SK-N-SH (cell line): ENCODE measurements around the gene ACOT7. TPM values are rescaled to one million over a fixed set of nuclear protein-coding genes. Genes with fewer than 3 reads are reported as not detected.

Experiments used
- CTCF ChIA-PET: fragments of 300-600, 350-600 bp; formaldehyde crosslinking; extraction: SDS; loops from one replicate; lab custom pipeline; 2021; lab: Yijun Ruan, JAX
- POLR2A ChIA-PET: fragments of 350-600 bp; sonication (Branson Sonifier 250); formaldehyde crosslinking; extraction: SDS; loops from one replicate; lab custom pipeline; 2020; ENCODE audit warnings: antibody characterized with exemption, inconsistent platforms; lab: Yijun Ruan, JAX
- DNase-seq: peaks from one replicate; pipeline ENCODE4 v3.0.0; 2012
- H2AFZ ChIP-seq: fragments of 200-600 bp; sonication (generic); 2 replicates; pipeline ENCODE4 v1.8.1; 2016; ENCODE audit warnings: antibody characterized with exemption, mild to moderate bottlenecking, low read depth
- H3F3A ChIP-seq: fragments of 200-600 bp; sonication (generic); replicated peaks from 2 replicates; pipeline ENCODE3; 2016; ENCODE audit warnings: antibody characterized with exemption, mild to moderate bottlenecking; ENCODE audit not compliant: insufficient read depth
- H3K27ac ChIP-seq, 2 experiments: fragments of 200-500 bp in 1 of 2; fragments of 200-600 bp in 1 of 2; sonication (Bioruptor generic) in 1 of 2; sonication (generic), shearing (Covaris generic) in 1 of 2; 2 replicates each; pipeline versions ENCODE4 v1.5.1 to v1.6.1; 2014 to 2016; ENCODE audit warnings: low read depth in 2 of 2, inconsistent platforms in 1 of 2, low read length in 1 of 2, mild to moderate bottlenecking in 1 of 2, mixed read lengths in 1 of 2
- H3K27me3 ChIP-seq: fragments of 200-600 bp; sonication (generic), shearing (Covaris generic); 2 replicates; pipeline ENCODE4 v1.6.1; 2016; ENCODE audit warnings: mixed run types; ENCODE audit not compliant: insufficient read depth
- H3K36me3 ChIP-seq, 2 experiments: fragments of 200-500 bp in 1 of 2; fragments of 200-600 bp in 1 of 2; sonication (Bioruptor generic) in 1 of 2; sonication (generic) in 1 of 2; replicated peaks in 1 of 2; 2 replicates each; pipeline versions ENCODE3 to v1.5.1; 2014 to 2016; ENCODE audit warnings: low read length in 1 of 2, mild to moderate bottlenecking in 1 of 2; ENCODE audit not compliant: insufficient read depth in 2 of 2, control insufficient read depth in 1 of 2
- H3K4me1 ChIP-seq, 2 experiments: fragments of 200-500 bp in 1 of 2; fragments of 200-600 bp in 1 of 2; sonication (Bioruptor generic) in 1 of 2; sonication (generic), shearing (Covaris generic) in 1 of 2; 2 replicates each; pipeline versions ENCODE4 v1.5.1 to v1.6.1; 2014 to 2016; ENCODE audit warnings: low read depth in 1 of 2, low read length in 1 of 2, mixed run types in 1 of 2; ENCODE audit not compliant: insufficient read depth in 2 of 2, control insufficient read depth in 1 of 2
- H3K4me2 ChIP-seq: fragments of 200-600 bp; sonication (generic), shearing (Covaris generic); 2 replicates; pipeline ENCODE4 v1.6.1; 2017; ENCODE audit warnings: mixed run types
- H3K4me3 ChIP-seq, 2 experiments: fragments of 200-500 bp in 1 of 2; fragments of 200-600 bp in 1 of 2; sonication (Bioruptor generic) in 1 of 2; sonication (generic), shearing (Covaris generic) in 1 of 2; 2 replicates each; pipeline versions ENCODE4 v1.5.1 to v1.8.1; 2014 to 2016; ENCODE audit warnings: low read depth in 2 of 2, inconsistent platforms in 1 of 2, low read length in 1 of 2, mild to moderate bottlenecking in 1 of 2, mixed read lengths in 1 of 2, moderate library complexity in 1 of 2
- H3K79me2 ChIP-seq: fragments of 200-600 bp; sonication (generic); 2 replicates; pipeline ENCODE4 v1.8.1; 2017; ENCODE audit warnings: mild to moderate bottlenecking; ENCODE audit not compliant: insufficient read depth
- H3K9ac ChIP-seq: fragments of 200-600 bp; sonication (generic); 2 replicates; pipeline ENCODE4 v1.6.1; 2017; ENCODE audit warnings: mixed run types
- H3K9me2 ChIP-seq: fragments of 200-600 bp; sonication (generic); 2 replicates; pipeline ENCODE4 v1.6.1; 2017; ENCODE audit warnings: mixed run types
- H3K9me3 ChIP-seq: fragments of 200-600 bp; sonication (generic); 2 replicates; pipeline ENCODE4 v1.6.1; 2017; ENCODE audit warnings: mixed run types, mild to moderate bottlenecking, moderate library complexity
- H4K20me1 ChIP-seq: fragments of 200-600 bp; sonication (generic); 2 replicates; pipeline ENCODE4 v1.6.1; 2017; ENCODE audit warnings: mild to moderate bottlenecking, mixed run types; ENCODE audit not compliant: insufficient read depth
- CTCF ChIP-seq: fragments of 200-600 bp; sonication (generic); IDR thresholded peaks from 2 replicates; pipeline ENCODE4 v1.6.1; 2017; ENCODE audit warnings: antibody characterized with exemption, mild to moderate bottlenecking, moderate library complexity
- FOSL2 ChIP-seq: IDR thresholded peaks from 2 replicates; pipeline ENCODE4 v1.4.0; 2012; ENCODE audit warnings: low read depth, mild to moderate bottlenecking, moderate library complexity, borderline replicate concordance
- FOXJ3 ChIP-seq: sonication (generic); formaldehyde crosslinking; IDR thresholded peaks from 2 replicates; pipeline ENCODE4 v1.5.1; 2020; ENCODE audit warnings: mild to moderate bottlenecking, missing genetic modification reagents
- MAX ChIP-seq: IDR thresholded peaks from 2 replicates; pipeline ENCODE4 v1.4.0; 2012; ENCODE audit warnings: low read depth
- MEF2A ChIP-seq: IDR thresholded peaks from 2 replicates; pipeline ENCODE4 v1.4.0; 2012; ENCODE audit warnings: low read depth, borderline replicate concordance
- NFIC ChIP-seq: IDR thresholded peaks from 2 replicates; pipeline ENCODE4 v1.4.0; 2012; ENCODE audit warnings: borderline replicate concordance
- NRF1 ChIP-seq: IDR thresholded peaks from 2 replicates; pipeline ENCODE4 v1.6.1; 2012; ENCODE audit warnings: low read depth, mild to moderate bottlenecking, low read length
- PBX3 ChIP-seq: IDR thresholded peaks from 2 replicates; pipeline ENCODE4; 2012
- POLR2AphosphoS5 ChIP-seq: IDR thresholded peaks from 2 replicates; pipeline ENCODE4 v1.6.1; 2012; ENCODE audit warnings: low read depth, low read length
- RAD21 ChIP-seq: IDR thresholded peaks from 2 replicates; pipeline ENCODE4 v1.6.1; 2012; ENCODE audit warnings: mild to moderate bottlenecking, low read length
- TAF1 ChIP-seq: IDR thresholded peaks from 2 replicates; pipeline ENCODE4 v1.6.1; 2012; ENCODE audit warnings: low read depth, mild to moderate bottlenecking, low read length, moderate library complexity, borderline replicate concordance
- TCF12 ChIP-seq: IDR thresholded peaks from 2 replicates; pipeline ENCODE4 v1.4.0; 2012
- YY1 ChIP-seq: IDR thresholded peaks from 2 replicates; pipeline ENCODE4 v1.4.0; 2012; ENCODE audit warnings: low read depth, mild to moderate bottlenecking
- ZBTB33 ChIP-seq: IDR thresholded peaks from 2 replicates; pipeline ENCODE4 v1.4.0; 2012; ENCODE audit warnings: low read depth, borderline replicate concordance
- WGBS: methylation state at CpG from one replicate; pipeline ENCODE4 v1.1.6; 2017; ENCODE audit warnings: low lambda C conversion rate; 5-methylcytosine and 5-hydroxymethylcytosine counted together
- polyA plus RNA-seq, 3 experiments: library from polyadenylated mRNA; depleted of rRNA; stranded (reverse); fragments of >200 nt; gene quantifications; 2 replicates each; pipeline ENCODE4 v1.2.3, GENCODE V29; 2012

Gene ACOT7
- polyA plus RNA-seq, 1 of the 3 experiments (the other 2 are of a cell fraction), result 289 TPM

- H3F3A ChIP-seq, result no peaks in the 10 kb centered on the region
- WGBS, result 79% methylated on average over 3 of the region's 4 CpGs
- H3K36me3 ChIP-seq, result no peaks in the 10 kb centered on the region
- H3K27me3 ChIP-seq, result no peaks in the 10 kb centered on the region
- H3K4me2 ChIP-seq, result no peak overlapping the region
- H4K20me1 ChIP-seq, result no peaks in the 10 kb centered on the region
- peaks cover 57% of the 10 kb centered on the region for H3K79me2 ChIP-seq
- TF ChIP-seq TCF12, result no peak
- no peak for TF ChIP-seq FOSL2
- no peak for TF ChIP-seq POLR2AphosphoS5
- no peak for TF ChIP-seq NRF1
- no peak for TF ChIP-seq MAX
- TF ChIP-seq RAD21, result no peak
- TF ChIP-seq NFIC, result no peak
- TF ChIP-seq PBX3, result no peak
- TF ChIP-seq TAF1, result no peak
- no peak for TF ChIP-seq CTCF
- no peak for TF ChIP-seq YY1
- no peak for TF ChIP-seq ZBTB33
- TF ChIP-seq MEF2A, result no peak
- no peak for TF ChIP-seq FOXJ3
- no peak overlapping the region for H3K27ac ChIP-seq
- POLR2A ChIA-PET, result interaction anchor here (0.7 kb wide), 1 partner anchor 24 kb away, joined by 3 read pairs; no protein-coding TSS in a partner anchor
- no peaks in the 10 kb centered on the region for H3K9me2 ChIP-seq
- H2AFZ ChIP-seq, result no peak overlapping the region
- no peak overlapping the region for H3K9ac ChIP-seq
- no peaks in the 10 kb centered on the region; a peak in 1 of 4 replicates for H3K4me1 ChIP-seq
- CTCF ChIA-PET, result interaction anchor here (1.2 to 3.2 kb wide), 4 partner anchors 10 to 124 kb away, joined by 4 to 12 read pairs (median 4); no protein-coding TSS in a partner anchor
- DNase-seq, result no peak
- H3K9me3 ChIP-seq, result no peaks in the 10 kb centered on the region
- H3K4me3 ChIP-seq, result no peak overlapping the region
Measured at GRCh38 chr1:6370006-6370405, 23.6 kb downstream of the ACOT7 start.
